T-helper 2 cell (primary cell): ENCODE measurements around the gene TNK2.
A peak's percentile ranks its signal among the peaks of the same experiment; 100 is the strongest.
"Not testable (repeated sequence)": the region's sequence is repeated elsewhere in the genome, so short reads cannot be mapped to it uniquely, and the experiment has no call there.

Source experiments
- DNase-seq, 5 experiments: peaks; one replicate each; pipeline versions ENCODE4 v3.0.0 to v3.0.0-alpha.2; 2012 to 2022

The TNK2 gene

DNA sequence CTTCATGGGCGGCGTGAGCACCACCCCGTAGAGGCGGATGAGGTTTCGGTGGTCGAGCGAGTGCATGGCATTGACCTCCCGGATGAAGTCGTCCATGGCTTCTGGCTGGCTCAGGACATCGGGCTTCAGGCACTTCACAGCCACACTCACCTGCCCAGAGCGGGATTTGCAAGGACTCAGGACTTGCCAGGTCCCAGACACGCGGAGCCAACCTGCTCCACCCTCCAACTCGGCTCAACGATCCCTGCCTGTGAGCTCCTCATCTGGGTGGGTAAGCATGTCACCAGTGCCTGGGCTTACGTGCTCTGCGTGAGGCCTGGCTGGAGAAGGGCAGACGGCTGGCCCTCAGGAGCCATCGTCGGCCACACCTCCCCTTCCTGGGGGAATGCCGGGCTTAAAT, 25.2 kb downstream of the TNK2 start:
- DNase-seq = no peak

DNA sequence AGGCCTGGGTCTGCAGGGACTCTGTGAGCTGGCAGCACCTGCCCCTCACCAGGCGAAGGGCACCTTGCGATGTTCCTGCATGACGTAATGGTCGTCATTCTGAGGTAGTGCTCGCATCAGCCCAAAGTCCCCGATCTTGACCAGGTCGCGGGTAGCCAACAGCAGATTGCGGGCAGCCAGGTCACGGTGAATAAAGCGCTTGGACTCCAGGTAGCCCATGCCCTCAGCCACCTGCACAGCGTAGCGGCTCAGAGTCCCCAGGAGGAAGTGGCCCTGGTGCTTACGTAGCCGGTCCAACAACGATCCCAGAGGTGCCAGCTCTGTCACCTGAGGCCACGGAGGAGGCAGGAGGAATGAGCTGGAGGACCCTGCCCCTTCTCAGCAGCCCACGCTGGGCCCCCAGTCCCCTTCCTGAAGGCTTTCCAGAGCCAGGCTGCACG, 26.3 kb downstream of the TNK2 start:
- no peak for DNase-seq

DNA sequence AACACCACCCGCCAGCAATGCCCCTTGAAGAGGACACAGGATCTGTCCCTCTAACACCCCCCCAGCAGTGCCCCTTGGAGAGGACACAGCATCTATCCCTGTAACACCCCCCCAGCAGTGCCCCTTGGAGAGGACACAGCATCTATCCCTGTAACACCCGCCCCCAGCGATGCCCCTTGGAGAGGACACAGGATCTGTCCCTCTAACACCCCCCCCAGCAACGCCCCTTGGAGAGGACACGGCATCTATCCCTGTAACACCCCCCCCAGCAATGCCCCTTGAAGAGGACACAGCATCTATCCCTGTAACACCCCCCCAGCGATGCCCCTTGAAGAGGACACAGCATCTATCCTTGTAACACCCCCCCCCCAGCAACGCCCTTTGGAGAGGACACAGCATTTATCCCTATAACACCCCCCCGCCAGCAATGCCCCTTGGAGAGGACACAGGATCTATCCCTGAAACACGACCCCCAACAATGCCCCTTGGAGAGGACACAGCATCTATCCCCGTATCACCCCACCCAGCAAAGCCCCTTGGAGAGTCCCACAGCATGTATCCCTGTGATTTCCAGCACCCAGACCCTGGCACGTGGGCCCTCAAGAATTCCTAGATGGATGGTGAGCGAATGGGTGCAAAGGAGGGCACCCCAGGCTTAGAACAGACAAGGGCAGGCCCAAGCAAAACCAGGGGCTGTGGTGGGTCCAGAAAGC, 26.9 kb downstream of the TNK2 start:
- DNase-seq = no peak

DNA sequence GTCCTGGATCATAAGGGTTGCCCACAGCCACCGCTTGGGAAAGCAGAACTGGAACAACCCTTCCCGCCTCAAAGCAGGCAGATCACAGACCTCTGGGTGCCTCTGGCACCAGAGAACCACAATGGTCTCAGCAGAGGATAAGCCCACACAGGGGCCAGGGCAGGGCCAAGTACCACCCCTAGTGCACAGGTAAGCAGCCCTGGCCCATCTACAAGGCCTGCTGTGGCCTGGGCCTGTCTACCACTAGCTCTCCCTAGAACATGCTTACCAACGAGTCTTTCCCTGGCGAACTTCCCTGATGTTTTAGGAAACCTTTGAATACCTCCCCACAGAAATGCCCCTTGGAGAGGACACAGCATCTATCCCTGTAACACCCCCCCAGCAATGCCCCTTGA, 28.3 kb downstream of the TNK2 start:
- DNase-seq = no peak

DNA sequence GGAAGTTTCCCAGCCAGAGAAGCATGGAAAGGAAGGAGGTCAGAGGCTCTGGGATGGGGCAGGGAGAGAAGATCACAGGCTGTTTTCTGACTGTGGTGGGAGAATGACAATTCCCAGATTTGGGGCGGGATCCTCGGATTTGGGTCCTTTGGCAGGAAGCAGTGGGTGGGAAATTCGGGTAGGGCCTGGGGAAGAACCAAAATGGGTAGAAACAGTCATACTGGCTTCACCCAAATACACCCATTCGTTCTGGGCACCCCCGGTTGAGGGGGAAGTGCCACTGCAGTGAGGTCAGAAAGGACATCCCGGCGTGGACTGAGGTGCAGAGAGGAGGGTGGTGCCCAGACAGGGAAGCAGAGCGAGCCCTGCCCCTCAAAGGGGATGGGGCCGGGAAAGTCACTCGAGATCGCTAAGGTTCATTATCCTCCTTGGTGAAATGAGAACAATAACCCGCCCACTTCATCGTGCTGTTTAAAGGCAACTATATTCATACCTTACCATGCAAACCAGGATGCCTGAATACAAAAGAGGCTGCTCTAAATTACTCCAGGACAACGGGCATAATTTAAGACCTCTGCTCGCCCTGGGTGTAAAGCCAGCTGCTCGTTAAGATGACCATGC, 28.8 kb downstream of the TNK2 start:
- DNase-seq = no peak

DNA sequence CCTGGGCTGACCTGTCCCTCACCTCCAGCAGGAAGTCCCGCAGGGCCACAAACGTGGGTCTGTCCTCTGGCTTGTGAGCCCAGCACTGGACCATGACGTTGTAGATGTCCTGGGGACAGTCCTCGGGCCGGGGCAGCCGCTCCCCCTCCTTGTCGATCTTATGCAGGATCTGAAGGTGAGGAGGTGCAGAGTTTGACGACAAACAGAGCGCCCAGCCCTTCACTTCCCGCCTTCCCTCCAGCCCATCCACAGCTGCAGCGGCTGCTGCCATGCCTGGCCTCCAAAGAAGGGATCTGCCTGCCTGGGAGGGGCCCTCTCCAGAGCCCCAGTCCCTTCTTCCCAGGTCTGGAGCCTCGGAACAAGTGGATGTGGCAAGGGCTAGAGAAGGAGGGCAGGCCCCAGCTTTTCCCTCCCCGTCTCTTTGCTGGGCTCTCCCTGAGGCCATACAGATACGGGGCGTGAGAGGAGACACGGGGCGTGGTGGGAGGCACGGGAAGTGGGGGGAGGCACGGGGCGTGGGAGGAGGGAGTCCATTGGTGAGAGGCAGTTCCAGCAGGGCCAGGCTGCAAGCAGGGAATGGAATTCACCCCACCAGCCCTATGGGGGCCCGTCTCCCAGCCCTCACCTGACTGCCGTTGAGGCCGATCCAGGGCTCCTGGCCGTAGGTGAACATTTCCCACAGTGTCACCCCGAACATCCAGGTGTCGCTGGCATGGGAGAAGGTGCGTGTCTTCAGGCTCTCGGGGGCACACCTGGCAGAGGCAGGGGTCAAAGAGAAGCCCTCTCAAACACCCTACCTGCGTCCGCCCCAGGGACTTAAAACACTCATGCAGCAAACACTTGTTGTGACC, 29.7 kb downstream of the TNK2 start:
- DNase-seq = no peak

DNA sequence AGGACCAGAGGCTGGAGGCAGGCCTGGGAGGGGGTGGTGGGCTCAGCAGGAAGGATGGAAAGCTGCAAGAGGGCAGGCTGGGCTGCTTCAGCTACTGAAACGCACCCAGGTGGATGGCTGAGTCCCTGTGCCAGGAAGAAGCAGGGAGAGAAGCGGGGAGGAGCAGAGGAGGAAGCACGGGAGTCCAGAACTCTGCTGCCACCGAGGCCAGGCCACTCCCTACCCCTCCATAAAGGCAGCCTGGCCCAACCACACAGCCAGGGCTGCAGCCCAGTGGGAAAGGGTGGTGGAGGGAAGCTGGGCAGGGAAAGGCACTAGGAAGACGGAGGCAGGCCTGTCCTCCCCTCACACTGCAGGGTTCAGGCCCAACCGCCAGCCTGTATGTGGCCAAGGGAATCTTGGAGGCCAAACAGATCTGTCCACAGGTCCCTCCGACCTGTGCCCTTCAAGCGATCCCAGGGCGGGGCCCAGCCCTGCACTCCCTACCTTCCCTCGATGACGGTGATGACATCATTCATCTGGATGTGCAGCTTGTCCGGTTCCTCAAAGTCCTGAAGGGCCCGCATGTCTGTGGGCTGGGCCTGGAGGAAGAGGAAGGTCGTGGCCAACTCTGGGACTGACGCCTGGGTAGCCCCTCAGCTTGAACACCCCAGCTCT, 30.5 kb downstream of the TNK2 start:
- no peak for DNase-seq

DNA sequence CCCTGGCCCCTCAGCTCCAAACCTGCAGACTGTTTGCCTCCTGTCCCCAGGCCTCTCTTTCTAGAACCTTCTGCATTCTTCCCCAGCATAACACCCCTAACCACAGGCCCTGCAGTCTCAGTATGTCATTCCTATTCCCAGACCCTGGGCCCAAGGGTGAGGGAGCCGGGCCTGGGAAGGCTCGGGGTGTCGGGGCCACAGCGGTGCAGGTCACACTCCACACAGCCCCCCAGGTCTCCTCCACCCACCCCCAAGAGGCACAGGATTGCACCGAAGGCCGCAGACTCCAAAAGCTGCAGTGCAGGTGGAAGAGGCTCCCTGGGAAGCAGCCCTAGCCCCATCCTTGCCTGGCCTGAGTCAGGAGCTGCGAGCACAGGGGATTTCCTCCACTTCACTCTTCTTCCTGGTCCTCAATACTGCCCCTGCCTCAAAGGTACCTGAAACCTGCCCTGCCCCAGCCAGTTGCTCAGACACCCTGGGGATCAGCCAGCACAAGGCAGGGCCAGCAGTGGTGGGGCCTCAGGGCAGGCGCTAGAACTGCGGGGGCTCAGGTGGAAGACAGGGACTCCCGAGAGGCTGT, 31.1 kb downstream of the TNK2 start:
- no peak for DNase-seq

DNA sequence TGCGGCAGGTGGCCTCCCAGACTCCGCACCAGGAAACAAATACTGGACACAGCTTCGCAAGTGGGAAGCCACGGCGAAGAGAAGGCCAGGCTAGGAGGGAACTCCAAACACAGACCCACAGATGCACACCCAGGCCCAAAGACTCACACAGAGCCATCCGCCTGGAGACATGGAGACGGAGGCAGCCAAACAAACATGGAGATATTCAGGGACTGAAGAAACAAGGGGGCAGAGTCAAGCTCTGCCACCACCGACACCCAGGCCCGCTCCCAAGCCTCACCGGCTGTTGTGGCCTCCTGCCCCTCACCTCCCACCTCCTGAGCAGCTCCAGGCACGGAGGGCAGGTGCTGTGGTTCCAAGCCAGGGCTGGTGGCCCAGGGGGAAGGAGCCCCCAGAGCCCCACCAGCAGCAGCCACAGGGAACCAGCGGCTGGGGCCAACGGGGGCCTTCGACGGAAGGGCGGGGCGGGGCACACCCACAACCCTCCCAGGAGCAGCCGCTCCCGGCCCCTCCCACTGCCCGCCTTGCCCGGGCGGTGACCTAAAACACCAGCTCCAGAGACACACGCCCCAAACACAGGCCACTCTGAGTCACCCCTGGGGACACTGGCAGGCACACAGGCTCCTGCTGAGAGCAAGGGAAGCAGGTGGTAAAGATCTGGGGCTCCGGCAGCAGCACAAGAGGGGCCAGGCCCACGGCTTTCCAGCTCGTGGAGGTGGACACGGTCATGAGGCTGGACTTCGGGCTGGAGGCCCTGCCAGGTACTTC, 31.9 kb downstream of the TNK2 start:
- DNase-seq = peak in 1 of 5 experiments; percentile 37

DNA sequence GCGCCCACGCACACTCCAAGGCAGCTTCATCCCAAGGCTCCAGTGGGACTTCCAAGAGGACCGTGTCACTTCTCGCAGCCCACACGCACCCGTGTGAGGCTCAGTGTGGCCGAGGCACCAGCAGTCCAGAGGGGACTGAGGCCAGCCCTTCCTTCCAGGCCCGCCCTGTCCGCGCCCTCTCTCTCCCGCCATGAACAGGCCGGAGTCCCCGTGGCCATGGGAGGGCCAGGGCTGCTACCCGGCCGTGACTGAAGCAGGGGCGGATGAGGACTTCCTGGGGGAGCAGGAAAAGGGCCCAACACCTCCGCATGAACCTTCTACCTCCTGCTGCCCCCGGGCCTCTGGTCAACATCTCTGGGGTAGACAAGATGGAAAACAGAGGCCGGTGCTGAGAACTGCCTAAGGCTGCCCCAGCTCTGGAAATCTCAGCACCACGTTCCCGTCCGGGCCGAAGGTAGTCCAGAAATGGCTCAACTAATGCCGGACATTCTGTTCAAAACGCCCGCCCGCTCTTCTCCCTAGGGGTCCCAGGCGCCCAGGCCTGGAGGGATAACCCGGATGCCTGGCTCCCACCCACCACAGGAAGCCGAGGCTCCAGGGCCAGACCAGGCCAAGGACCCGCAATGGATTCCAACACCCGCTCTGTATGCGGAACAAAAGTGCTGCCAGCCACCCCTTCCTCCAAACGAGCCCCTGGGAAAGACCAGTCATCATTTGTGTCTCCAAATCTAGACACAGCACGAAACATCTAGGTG, 32.7 kb downstream of the TNK2 start:
- DNase-seq = no peak

DNA sequence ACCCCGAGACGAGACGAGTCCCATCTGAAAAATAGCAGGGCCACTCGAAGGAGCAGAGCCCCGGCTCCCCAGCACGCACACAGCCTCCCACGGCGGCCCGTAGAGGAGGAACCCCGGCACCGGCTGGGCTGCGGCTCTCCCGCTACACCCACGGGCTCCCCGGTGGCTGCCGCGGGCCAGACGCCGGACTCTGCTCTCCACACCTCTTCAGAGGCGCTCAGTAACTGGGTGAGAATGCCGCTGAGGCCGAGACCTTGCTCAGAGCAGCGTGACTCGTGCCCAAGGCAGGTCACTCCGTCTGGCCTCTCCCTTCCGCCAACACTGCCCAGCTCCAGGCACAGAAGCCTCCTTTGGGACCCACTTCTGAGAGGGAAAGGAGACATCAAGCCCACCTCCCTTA, 34.4 kb downstream of the TNK2 start:
- DNase-seq = no peak

DNA sequence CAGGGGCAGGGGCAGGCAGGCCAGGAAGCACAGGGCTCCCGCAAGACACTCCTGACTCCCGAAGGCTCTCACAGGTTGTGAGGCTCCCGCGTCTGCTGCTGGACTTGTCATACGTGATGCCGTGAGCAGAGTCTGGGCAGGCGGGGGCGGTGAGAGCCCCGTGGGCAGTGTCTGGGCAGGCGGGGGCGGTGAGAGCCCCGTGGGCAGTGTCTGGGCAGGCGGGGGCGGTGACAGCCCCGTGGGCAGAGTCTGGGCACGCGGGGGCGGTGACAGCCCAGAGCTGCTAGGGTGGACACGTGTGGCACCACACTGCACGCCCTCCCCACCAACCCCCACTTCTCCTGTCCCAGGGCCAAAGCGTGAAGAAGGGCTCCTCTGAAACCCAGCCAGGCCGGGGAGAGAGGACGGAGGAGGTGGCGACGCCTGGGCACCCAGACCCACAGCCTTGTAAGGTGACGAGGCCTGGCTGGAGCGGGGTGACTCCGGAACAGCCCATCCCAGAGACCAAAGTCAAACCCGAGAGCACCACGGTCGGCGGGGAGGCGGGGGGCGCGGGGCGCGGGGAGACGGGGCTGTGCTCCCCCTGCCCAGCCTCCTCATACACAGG, 35.0 kb downstream of the TNK2 start:
- DNase-seq = no peak

DNA sequence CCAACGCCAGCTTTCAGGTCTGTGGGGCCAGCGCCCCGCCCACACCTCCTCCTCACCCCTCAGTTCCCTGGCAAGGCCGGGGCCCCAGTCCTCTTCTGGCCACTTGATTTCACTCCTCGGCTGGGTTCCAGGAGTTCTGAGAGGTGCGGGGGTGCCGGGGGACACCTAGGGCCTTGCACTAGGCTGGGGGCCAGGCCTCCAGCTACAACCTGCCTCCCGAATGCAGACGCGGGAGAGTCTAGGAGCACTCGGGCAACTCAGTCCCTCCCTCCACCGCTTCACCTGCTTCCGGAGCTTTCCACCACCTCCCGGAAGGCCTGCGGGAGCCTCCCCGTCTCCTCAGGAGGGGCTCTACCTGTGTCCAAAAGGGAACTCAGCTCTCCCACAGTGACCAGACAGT, 35.6 kb downstream of the TNK2 start:
- no peak for DNase-seq

DNA sequence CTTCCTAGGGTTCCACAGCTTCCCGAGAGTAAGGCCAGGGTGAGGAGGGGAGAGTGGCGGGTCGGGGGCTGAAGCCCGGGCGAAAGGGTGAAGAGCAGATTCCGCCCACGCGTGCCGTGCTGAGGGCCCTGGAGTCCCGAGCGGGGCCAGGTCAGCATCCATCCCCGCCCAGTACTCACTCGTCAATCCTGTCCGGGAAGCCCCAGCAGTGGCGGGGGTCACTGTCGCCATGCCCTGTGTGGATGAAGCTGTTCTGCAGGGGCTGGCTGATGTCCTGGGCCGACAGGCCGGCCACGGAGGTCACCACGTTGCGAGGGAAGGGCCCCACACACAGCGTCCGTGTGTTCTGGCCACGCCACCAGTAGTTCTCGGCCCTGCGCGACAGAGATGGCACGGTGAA, 36.3 kb downstream of the TNK2 start:
- no peak for DNase-seq

DNA sequence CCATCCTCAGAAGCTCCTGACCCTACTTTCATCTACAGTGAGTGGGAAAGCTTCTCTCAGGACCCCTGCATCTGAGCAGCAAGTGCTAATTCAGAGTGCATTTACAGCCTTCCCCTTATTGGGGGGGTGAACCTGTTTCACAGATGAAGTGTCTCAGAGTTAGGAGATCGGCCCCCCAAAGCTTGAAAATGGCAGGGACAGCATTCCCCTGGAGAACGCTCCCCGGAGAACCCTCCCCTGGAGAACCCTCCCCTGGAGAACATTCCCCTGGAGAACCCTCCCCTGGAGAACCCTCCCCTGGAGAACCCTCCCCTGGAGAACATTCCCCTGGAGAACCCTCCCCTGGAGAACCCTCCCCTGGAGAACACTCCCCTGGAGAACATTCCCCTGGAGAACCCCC, 36.7 kb downstream of the TNK2 start:
- not testable (repeated sequence) for DNase-seq

DNA sequence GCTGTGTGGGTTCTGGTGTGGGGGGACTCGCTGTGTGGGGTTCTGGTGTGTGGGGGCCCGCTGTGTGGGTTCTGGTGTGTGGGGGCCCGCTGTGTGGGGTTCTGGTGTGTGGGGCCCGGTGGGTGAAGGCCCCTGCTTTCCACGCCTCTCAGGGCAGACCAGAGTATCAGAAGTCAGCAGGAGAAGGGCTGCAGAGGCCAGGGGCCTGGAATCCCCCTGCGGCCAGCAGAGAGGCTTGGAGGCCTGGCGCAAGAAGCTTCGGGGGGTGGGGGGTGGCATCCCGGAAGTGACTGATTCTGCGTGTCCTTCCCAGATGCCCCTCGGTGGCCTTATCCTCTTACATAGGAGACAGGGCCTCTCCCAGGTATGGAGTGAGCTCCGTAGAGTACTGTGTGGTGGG, 37.4 kb downstream of the TNK2 start:
- DNase-seq = no peak

DNA sequence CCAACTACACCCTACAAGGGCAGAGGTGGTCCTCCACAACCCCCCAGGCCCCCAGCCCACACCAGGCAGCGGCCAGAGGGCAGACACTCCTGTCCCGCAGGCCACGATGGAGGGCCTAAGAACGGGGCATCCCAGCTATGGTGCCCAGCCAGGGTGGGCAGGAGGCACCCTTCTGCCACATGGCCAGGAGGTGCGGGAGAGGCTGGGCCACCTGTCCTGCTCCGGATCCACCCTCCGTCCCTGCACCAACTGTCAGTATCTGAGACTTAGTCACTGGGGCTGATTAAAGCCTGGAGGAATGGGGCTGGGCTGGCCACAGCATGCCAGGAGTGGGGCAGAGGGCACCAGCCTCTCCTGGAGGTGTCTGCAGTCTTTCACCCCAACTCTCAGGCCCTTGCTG, 37.9 kb downstream of the TNK2 start:
- DNase-seq = no peak

DNA sequence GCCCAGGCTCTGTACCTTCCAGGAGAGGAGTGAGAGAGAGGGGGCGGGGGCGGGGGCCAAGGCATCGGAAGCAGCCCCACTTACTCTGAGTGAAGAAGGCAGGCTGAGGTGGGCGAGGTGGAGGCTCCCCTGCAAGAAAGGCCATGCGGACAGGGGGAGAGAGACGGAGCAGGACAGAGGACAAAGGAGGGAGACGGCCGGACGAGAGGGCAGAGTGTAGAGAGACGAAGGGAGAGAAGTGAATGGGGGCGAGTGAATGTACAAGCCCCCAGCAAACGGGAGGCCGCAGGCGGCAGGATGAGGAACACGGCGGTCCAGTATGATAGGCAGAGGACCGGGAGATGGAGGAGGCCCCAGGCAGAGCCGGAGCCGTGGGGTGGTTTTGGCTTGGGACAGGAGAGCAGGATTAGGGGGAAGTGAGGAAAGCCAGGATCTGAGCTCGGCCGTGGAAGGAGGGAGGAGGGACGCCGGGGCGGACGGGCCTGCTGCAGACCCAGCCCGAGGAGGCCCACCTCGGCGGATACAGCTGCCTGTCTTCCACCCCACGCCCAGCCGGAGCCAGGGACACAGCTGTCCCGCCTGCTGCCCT, 38.8 kb downstream of the TNK2 start:
- DNase-seq = no peak

DNA sequence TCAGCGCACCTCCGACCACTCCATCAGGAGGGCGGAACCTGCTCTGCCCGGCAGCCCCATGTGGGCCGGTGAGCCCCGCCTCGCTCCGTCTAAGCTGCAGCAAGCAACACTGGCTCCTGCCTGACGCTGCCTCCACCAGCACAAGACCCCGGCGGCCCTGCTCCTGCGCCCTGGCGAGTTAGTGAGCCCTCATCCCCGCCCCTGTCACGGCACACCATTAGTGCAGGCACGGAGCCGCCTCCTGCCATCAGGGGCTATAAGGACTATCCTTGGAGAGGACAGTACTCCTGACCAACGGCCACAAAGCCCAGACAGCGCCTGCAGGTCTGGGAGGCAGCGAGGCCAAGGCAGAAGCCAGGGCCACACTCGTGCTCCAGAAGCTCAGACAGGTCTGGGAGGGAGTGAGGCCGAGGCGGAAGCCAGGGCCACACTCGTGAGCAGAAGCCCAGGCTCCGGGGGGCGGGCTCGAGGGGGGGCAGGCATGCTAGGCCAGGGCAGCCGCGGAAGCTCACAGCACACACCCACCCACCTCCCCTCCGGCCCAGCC, 39.4 kb downstream of the TNK2 start:
- no peak for DNase-seq

DNA sequence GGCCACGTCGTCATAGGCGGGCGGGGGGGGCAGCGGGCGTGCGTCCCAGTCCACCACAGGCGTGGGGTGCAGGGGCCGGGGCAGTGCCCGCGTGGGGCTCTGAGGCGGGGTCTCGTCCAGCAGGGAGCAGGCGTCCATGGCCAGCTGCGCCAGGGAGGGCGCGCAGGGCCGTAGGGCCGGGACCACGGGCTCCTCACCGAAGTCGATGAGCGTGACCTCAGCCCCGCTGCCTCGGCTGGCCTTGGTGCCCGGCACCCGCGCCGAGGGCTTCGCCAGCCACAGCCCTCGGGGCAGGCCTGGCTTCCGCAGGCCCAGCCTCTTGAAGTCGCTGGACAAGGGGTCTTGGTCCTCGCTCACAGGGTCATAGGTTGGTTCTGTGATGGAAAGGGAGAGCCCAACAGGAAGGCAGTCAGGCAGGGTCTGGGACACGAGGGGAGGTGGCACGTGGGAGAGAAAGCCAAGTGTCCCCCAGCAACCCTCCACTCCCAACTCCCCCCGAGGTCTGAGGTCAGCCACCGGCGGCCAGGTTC, 40.0 kb downstream of the TNK2 start:
- DNase-seq = no peak
